Daoy (cell line): ENCODE data around the gene LGALS7. TPM values are rescaled to one million over a fixed set of nuclear protein-coding genes. Genes with fewer than 3 reads are reported as not detected.

Source experiments
- DNase-seq: peaks from one replicate; pipeline ENCODE4 v3.0.0-alpha.2; 2015; ENCODE audit warnings: low read depth
- total RNA-seq: library from RNA; depleted of rRNA; stranded (reverse); fragments of >200 nt; shearing (Covaris generic); gene quantifications from 2 replicates; pipeline ENCODE4 v1.2.3, GENCODE V29; 2014; rRNA removed

The LGALS7 gene
- total RNA-seq, 1 experiment from 2014 or later = not detected

DNA sequence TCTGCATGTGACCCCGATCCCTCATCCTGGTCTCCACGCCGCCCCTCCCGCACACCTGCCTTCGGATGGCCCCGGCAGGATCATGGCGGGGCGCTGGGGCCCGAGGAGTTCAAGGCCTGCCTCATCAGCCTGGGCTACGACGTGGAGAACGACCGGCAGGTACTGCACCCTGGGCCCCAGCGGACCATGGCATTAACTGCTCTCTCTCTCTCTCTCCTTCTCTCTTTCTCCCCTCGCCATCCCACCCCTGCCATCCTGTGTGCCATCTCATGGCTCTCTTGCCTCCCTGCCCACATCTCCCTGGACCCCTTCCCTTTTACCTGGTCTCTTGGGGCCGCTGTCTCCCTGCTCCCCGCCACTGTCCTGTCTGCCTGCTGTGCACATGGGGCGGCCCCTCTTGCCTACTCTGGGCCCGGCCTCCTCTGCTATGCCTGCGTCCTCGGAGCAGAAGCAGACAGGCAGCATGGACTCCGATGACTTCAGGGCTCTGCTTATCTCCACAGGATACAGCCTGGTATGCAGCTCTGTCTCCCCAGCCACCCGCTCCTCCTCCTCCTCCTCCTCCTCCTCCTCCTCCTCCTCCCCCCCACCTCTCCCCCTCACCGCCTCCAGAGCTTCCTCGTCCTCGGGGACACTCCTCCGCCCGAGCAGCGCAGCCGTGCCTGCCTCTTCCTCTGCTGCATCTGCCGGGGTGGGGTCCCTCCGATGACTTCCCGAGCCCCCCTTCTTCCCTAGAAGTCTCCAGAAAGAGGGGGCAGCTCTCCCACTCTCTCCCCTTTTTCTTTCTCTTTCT, 45.3 kb downstream of the LGALS7 start:
- no peak for DNase-seq

- DNase-seq = no peak
These were observed 45.9 kb downstream of the LGALS7 start for GRCh38 chr19:38727306-38727867.

GRCh38 chr19:38726761-38727301, 46.5 kb downstream of the LGALS7 start:
- DNase-seq = no peak

DNA sequence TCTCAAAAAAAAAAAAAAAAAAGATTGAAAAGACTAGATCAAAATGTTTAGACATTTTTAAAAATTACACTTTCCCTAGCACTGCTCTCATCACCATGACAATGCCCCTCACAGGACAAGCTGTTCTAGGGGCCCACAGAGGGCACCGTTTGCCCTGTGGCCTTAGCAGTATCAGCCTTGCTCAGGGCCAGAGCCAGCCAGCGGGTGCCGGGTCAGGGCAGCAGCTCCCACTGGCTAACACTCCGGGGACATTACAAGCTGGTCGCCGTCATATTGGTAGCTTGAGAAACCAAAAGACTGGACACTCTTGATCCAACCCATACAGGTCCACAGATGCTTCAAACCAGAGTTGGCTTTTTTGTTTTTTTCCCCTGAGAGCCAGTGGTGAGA, 47.0 kb downstream of the LGALS7 start:
- no peak for DNase-seq

- no peak for DNase-seq
These were observed 47.6 kb downstream of the LGALS7 start for GRCh38 chr19:38725469-38726283.

DNA sequence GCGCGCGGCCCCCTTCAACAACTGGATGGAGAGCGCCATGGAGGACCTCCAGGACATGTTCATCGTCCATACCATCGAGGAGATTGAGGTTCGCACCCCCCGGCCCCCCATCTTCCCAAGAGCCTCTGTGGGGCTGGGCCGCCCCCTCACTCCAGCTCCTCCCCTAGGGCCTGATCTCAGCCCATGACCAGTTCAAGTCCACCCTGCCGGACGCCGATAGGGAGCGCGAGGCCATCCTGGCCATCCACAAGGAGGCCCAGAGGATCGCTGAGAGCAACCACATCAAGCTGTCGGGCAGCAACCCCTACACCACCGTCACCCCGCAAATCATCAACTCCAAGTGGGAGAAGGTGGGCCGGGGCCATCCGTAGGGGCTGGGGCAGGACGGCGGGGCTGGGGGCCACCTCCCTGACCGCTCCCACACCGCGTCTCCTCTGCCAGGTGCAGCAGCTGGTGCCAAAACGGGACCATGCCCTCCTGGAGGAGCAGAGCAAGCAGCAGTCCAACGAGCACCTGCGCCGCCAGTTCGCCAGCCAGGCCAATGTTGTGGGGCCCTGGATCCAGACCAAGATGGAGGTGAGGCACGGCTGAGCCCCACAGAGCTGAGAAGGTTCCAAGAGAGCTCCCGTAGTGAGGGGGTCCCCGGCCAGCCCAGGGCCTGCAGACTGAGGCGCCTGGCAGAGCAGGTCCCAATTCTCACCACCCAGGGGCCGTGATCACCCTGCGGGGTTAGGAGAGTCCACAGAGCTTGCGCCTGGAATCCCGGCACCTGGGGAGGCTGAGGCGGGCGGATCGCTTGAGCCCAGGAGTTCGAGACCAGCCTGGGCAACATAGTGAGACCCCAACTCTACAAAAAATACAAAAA, 49.1 kb downstream of the LGALS7 start:
- DNase-seq = no peak

DNA sequence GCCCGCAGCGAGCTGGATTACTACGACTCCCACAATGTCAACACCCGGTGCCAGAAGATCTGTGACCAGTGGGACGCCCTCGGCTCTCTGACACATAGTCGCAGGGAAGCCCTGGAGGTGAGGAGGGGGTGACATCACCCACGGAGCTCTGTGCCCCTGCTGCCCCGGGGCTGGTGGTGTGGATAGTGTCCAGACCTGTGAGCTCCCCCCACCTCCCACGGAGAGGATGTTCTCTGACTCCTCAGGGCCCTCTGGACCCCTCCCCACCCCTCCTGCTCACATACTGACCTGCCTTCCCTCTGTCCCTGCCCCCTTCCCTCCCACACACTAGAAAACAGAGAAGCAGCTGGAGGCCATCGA, 49.7 kb downstream of the LGALS7 start:
- DNase-seq = no peak

GRCh38 chr19:38722947-38723605, 50.2 kb downstream of the LGALS7 start:
- DNase-seq = no peak

GRCh38 chr19:38721979-38722773, 51.1 kb downstream of the LGALS7 start:
- DNase-seq = no peak

DNA sequence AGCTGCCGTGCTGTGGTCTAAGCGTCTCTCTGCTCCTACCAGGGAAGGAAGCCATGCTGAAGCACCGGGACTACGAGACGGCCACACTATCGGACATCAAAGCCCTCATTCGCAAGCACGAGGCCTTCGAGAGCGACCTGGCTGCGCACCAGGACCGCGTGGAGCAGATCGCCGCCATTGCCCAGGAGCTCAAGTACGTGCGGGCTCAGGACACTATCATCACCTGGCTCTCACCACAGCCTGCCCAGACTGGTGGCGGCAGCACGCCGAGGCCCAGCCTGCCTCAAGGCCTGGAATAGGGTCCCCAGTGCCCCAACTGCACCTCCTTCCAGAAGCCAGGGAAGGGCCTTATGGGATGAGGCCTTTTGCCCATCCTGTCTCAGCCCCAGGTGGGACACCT, 51.8 kb downstream of the LGALS7 start:
- DNase-seq = no peak

Other genes starting within 250 kb of the LGALS7 start
- 0.11 TPM in 1 of 2 replicates, not detected in the other for gene MAP4K1, start 155.6 kb downstream of the LGALS7 start, total RNA-seq
- gene EIF3K, start 154.3 kb downstream of the LGALS7 start, total RNA-seq = 853 and 886 TPM in 2 replicates
- gene ACTN4, start 125.9 kb downstream of the LGALS7 start, total RNA-seq = 124 and 199 TPM in 2 replicates
- gene CAPN12, start 29.0 kb downstream of the LGALS7 start, total RNA-seq = not detected in 2 replicates
- gene LGALS7B, start 15.7 kb upstream of the LGALS7 start, total RNA-seq = not detected in 2 replicates
- gene LGALS4, start 39.4 kb upstream of the LGALS7 start, total RNA-seq = not detected in 2 replicates
- 23.8 and 24.5 TPM in 2 replicates for gene ECH1, start 58.3 kb upstream of the LGALS7 start, total RNA-seq
- 293 and 361 TPM in 2 replicates for gene HNRNPL, start 76.5 kb upstream of the LGALS7 start, total RNA-seq
- gene RINL, start 104.8 kb upstream of the LGALS7 start, total RNA-seq = 2.8 and 2.9 TPM in 2 replicates
- 21.8 and 26.6 TPM in 2 replicates for gene SIRT2, start 126.1 kb upstream of the LGALS7 start, total RNA-seq
- gene NFKBIB, start 126.5 kb upstream of the LGALS7 start, total RNA-seq = 45.8 and 62.5 TPM in 2 replicates
- not detected in 2 replicates for gene CCER2, start 138.7 kb upstream of the LGALS7 start, total RNA-seq
- 39.1 and 45.1 TPM in 2 replicates for gene SARS2, start 157.2 kb upstream of the LGALS7 start, total RNA-seq
- 60.5 and 102 TPM in 2 replicates for gene MRPS12, start 157.4 kb upstream of the LGALS7 start, total RNA-seq
- gene FBXO17, start 202.2 kb upstream of the LGALS7 start, total RNA-seq = 12.6 and 36.9 TPM in 2 replicates